HG02938 (cell line): Measurements from ENCODE around the gene MAP3K5.
"Not testable (repeated sequence)": the region's sequence is repeated elsewhere in the genome, so short reads cannot be mapped to it uniquely, and the experiment has no call there.

Experiments
- ATAC-seq: cut with Tn5 transposase; IDR thresholded peaks from one replicate; pipeline ENCODE4 v1.9.1; 2021; ENCODE audit warnings: mild to moderate bottlenecking, moderate library complexity; ENCODE audit not compliant: unreplicated experiment

MAP3K5 gene

GRCh38 chr6:136612666-136613389 lies 179.4 kb downstream of the MAP3K5 start:
- no peak for ATAC-seq

- no peak for ATAC-seq
Observed at GRCh38 chr6:136611746-136612145, 180.5 kb downstream of the MAP3K5 start.

- no peak for ATAC-seq
Observed at GRCh38 chr6:136611133-136611532, 181.1 kb downstream of the MAP3K5 start.

GRCh38 chr6:136609873-136610706 lies 182.2 kb downstream of the MAP3K5 start:
- ATAC-seq = no peak

GRCh38 chr6:136608991-136609390 lies 183.3 kb downstream of the MAP3K5 start:
- ATAC-seq = no peak

GRCh38 chr6:136607932-136608772 lies 184.1 kb downstream of the MAP3K5 start:
- peak; percentile 86 for ATAC-seq

- ATAC-seq = no peak
Observed at GRCh38 chr6:136607204-136607931, 184.9 kb downstream of the MAP3K5 start.

- no peak for ATAC-seq
Observed at GRCh38 chr6:136604928-136605510, 187.3 kb downstream of the MAP3K5 start.

- ATAC-seq = no peak
Observed at GRCh38 chr6:136604328-136604825, 187.9 kb downstream of the MAP3K5 start.

- no peak for ATAC-seq
Observed at GRCh38 chr6:136600818-136601217, 191.5 kb downstream of the MAP3K5 start.

GRCh38 chr6:136599329-136600011 lies 192.8 kb downstream of the MAP3K5 start:
- ATAC-seq = no peak

- no peak for ATAC-seq
Observed at GRCh38 chr6:136598048-136598447, 194.2 kb downstream of the MAP3K5 start.

GRCh38 chr6:136594671-136595070 lies 197.6 kb downstream of the MAP3K5 start:
- ATAC-seq = no peak

GRCh38 chr6:136593748-136594490 lies 198.4 kb downstream of the MAP3K5 start:
- peak; percentile 97 for ATAC-seq

GRCh38 chr6:136592930-136593673 lies 199.2 kb downstream of the MAP3K5 start:
- no peak for ATAC-seq

GRCh38 chr6:136591617-136592016 lies 200.7 kb downstream of the MAP3K5 start:
- ATAC-seq = no peak

- ATAC-seq = not testable (repeated sequence)
Observed at GRCh38 chr6:136590846-136591245, 201.4 kb downstream of the MAP3K5 start.

GRCh38 chr6:136587527-136587926 lies 204.8 kb downstream of the MAP3K5 start:
- no peak for ATAC-seq
